ENCODE data around the gene ADCY5. TPM values are rescaled to one million over a fixed set of nuclear protein-coding genes. Genes with fewer than 3 reads are reported as not detected.

ADCY5 gene
- total and polyA plus RNA-seq, 4 donors = 29.5 to 56.7 (median 41.7) TPM

GRCh38 chr3:123447749-123448517 lies 957 bp downstream of the ADCY5 start:
- peaks cover 8% of the 10 kb centered on the region for H3K27me3 ChIP-seq (ENCODE audit: control insufficient read depth, insufficient read depth, low read length)
- no peak overlapping the region for H3K27ac ChIP-seq (ENCODE audit: low read depth, low read length)
- peak in 1 of 6 donors; percentile 44 for DNase-seq (ENCODE audit: low read depth in 4 of 6, low spot score in 6 of 6)

GRCh38 chr3:123447416-123447748 lies 1.5 kb downstream of the ADCY5 start:
- H3K9me3 ChIP-seq (ENCODE audit: control insufficient read depth, insufficient read depth, low read length) = no peaks in the 10 kb centered on the region
- DNase-seq (ENCODE audit: low read depth in 4 of 6, low spot score in 6 of 6) = no peak
- H3K4me3 ChIP-seq (ENCODE audit: low read depth, low read length) = peak overlapping the region; percentile 3
- peaks cover 46% of the 10 kb centered on the region for H3K4me1 ChIP-seq (ENCODE audit: control insufficient read depth, insufficient read depth, low read length)
- WGBS (ENCODE audit: insufficient coverage) = 93% methylated on average over 27 of the region's 27 CpGs
- H3K36me3 ChIP-seq (ENCODE audit: control insufficient read depth, insufficient read depth, low read length) = peaks cover 8% of the 10 kb centered on the region
- peaks cover 8% of the 10 kb centered on the region for H3K27me3 ChIP-seq (ENCODE audit: control insufficient read depth, insufficient read depth, low read length)
- no peak overlapping the region for H3K27ac ChIP-seq (ENCODE audit: low read depth, low read length)

More at GRCh38 chr3:123447749-123448517, 957 bp downstream of the ADCY5 start:
- Histone ChIP-seq H3K4me3 (ENCODE audit: low read depth, low read length) (peak overlapping the region; percentile 46), H3K4me1 (ENCODE audit: control insufficient read depth, insufficient read depth, low read length) (peaks cover 44% of the 10 kb centered on the region), H3K9me3 (ENCODE audit: control insufficient read depth, insufficient read depth, low read length) (no peaks in the 10 kb centered on the region), H3K36me3 (ENCODE audit: control insufficient read depth, insufficient read depth, low read length) (peaks cover 8% of the 10 kb centered on the region)
- 15% methylated on average over 110 of the region's 110 CpGs for WGBS (ENCODE audit: insufficient coverage)

GRCh38 chr3:123446610-123447109 lies 2.2 kb downstream of the ADCY5 start:
- Histone ChIP-seq H3K4me1 (ENCODE audit: control insufficient read depth, insufficient read depth, low read length) (peaks cover 46% of the 10 kb centered on the region), H3K27ac (ENCODE audit: low read depth, low read length) (no peak overlapping the region), H3K36me3 (ENCODE audit: control insufficient read depth, insufficient read depth, low read length) (peaks cover 11% of the 10 kb centered on the region), H3K27me3 (ENCODE audit: control insufficient read depth, insufficient read depth, low read length) (peaks cover 8% of the 10 kb centered on the region), H3K9me3 (ENCODE audit: control insufficient read depth, insufficient read depth, low read length) (no peaks in the 10 kb centered on the region), H3K4me3 (ENCODE audit: low read depth, low read length) (peak overlapping the region; percentile 3)
- 83% methylated on average over 1 of the region's 6 CpGs for WGBS (ENCODE audit: insufficient coverage)
- DNase-seq (ENCODE audit: low read depth in 4 of 6, low spot score in 6 of 6) = no peak

GRCh38 chr3:123446210-123446609 lies 2.7 kb downstream of the ADCY5 start:
- DNase-seq (ENCODE audit: low read depth in 4 of 6, low spot score in 6 of 6) = no peak
- WGBS (ENCODE audit: insufficient coverage) = 100% methylated on average over 2 of the region's 2 CpGs
- Histone ChIP-seq H3K4me3 (ENCODE audit: low read depth, low read length) (no peak overlapping the region), H3K27ac (ENCODE audit: low read depth, low read length) (no peak overlapping the region), H3K36me3 (ENCODE audit: control insufficient read depth, insufficient read depth, low read length) (peaks cover 11% of the 10 kb centered on the region), H3K27me3 (ENCODE audit: control insufficient read depth, insufficient read depth, low read length) (peaks cover 8% of the 10 kb centered on the region), H3K9me3 (ENCODE audit: control insufficient read depth, insufficient read depth, low read length) (no peaks in the 10 kb centered on the region), H3K4me1 (ENCODE audit: control insufficient read depth, insufficient read depth, low read length) (peaks cover 46% of the 10 kb centered on the region)

- no peak for DNase-seq (ENCODE audit: low read depth in 4 of 6, low spot score in 6 of 6)
- no peak overlapping the region for H3K27ac ChIP-seq (ENCODE audit: low read depth, low read length)
- no peak overlapping the region for H3K4me3 ChIP-seq (ENCODE audit: low read depth, low read length)
- peaks cover 46% of the 10 kb centered on the region for H3K4me1 ChIP-seq (ENCODE audit: control insufficient read depth, insufficient read depth, low read length)
- no peaks in the 10 kb centered on the region for H3K9me3 ChIP-seq (ENCODE audit: control insufficient read depth, insufficient read depth, low read length)
- peaks cover 8% of the 10 kb centered on the region for H3K27me3 ChIP-seq (ENCODE audit: control insufficient read depth, insufficient read depth, low read length)
- WGBS (ENCODE audit: insufficient coverage) = no CpG with 5 or more reads among the region's 2 CpGs
- H3K36me3 ChIP-seq (ENCODE audit: control insufficient read depth, insufficient read depth, low read length) = peaks cover 11% of the 10 kb centered on the region
Observed at GRCh38 chr3:123445702-123446101, 3.2 kb downstream of the ADCY5 start.

- no peak overlapping the region for H3K27ac ChIP-seq (ENCODE audit: low read depth, low read length)
- no peak for DNase-seq (ENCODE audit: low read depth in 4 of 6, low spot score in 6 of 6)
- no peak overlapping the region for H3K4me3 ChIP-seq (ENCODE audit: low read depth, low read length)
- H3K9me3 ChIP-seq (ENCODE audit: control insufficient read depth, insufficient read depth, low read length) = no peaks in the 10 kb centered on the region
- H3K4me1 ChIP-seq (ENCODE audit: control insufficient read depth, insufficient read depth, low read length) = peaks cover 45% of the 10 kb centered on the region
- H3K36me3 ChIP-seq (ENCODE audit: control insufficient read depth, insufficient read depth, low read length) = peaks cover 11% of the 10 kb centered on the region
- H3K27me3 ChIP-seq (ENCODE audit: control insufficient read depth, insufficient read depth, low read length) = peaks cover 8% of the 10 kb centered on the region
- 88% methylated on average over 1 of the region's 1 CpG for WGBS (ENCODE audit: insufficient coverage)
Observed at GRCh38 chr3:123444744-123445143, 4.1 kb downstream of the ADCY5 start.

- WGBS (ENCODE audit: insufficient coverage) = 13% methylated on average over 4 of the region's 6 CpGs
- H3K27ac ChIP-seq (ENCODE audit: low read depth, low read length) = no peak overlapping the region
- peaks cover 8% of the 10 kb centered on the region for H3K27me3 ChIP-seq (ENCODE audit: control insufficient read depth, insufficient read depth, low read length)
- peaks cover 11% of the 10 kb centered on the region for H3K36me3 ChIP-seq (ENCODE audit: control insufficient read depth, insufficient read depth, low read length)
- no peak overlapping the region for H3K4me3 ChIP-seq (ENCODE audit: low read depth, low read length)
- H3K4me1 ChIP-seq (ENCODE audit: control insufficient read depth, insufficient read depth, low read length) = peaks cover 45% of the 10 kb centered on the region
- peak in 4 of 6 donors; percentile 70 to 97 (median 84) for DNase-seq (ENCODE audit: low read depth in 4 of 6, low spot score in 6 of 6)
- no peaks in the 10 kb centered on the region for H3K9me3 ChIP-seq (ENCODE audit: control insufficient read depth, insufficient read depth, low read length)
Observed at GRCh38 chr3:123444023-123444422, 4.9 kb downstream of the ADCY5 start.

GRCh38 chr3:123442908-123443307 lies 6.0 kb downstream of the ADCY5 start:
- Histone ChIP-seq H3K4me3 (ENCODE audit: low read depth, low read length) (no peak overlapping the region), H3K27me3 (ENCODE audit: control insufficient read depth, insufficient read depth, low read length) (peaks cover 4% of the 10 kb centered on the region), H3K9me3 (ENCODE audit: control insufficient read depth, insufficient read depth, low read length) (no peaks in the 10 kb centered on the region), H3K27ac (ENCODE audit: low read depth, low read length) (no peak overlapping the region), H3K36me3 (ENCODE audit: control insufficient read depth, insufficient read depth, low read length) (peaks cover 11% of the 10 kb centered on the region), H3K4me1 (ENCODE audit: control insufficient read depth, insufficient read depth, low read length) (peaks cover 38% of the 10 kb centered on the region)
- WGBS (ENCODE audit: insufficient coverage) = 82% methylated on average over 5 of the region's 7 CpGs
- DNase-seq (ENCODE audit: low read depth in 4 of 6, low spot score in 6 of 6) = no peak

- Histone ChIP-seq H3K4me3 (ENCODE audit: low read depth, low read length) (no peak overlapping the region), H3K36me3 (ENCODE audit: control insufficient read depth, insufficient read depth, low read length) (peaks cover 5% of the 10 kb centered on the region), H3K27ac (ENCODE audit: low read depth, low read length) (no peak overlapping the region), H3K9me3 (ENCODE audit: control insufficient read depth, insufficient read depth, low read length) (no peaks in the 10 kb centered on the region), H3K27me3 (ENCODE audit: control insufficient read depth, insufficient read depth, low read length) (peaks cover 4% of the 10 kb centered on the region), H3K4me1 (ENCODE audit: control insufficient read depth, insufficient read depth, low read length) (peaks cover 32% of the 10 kb centered on the region)
- 95% methylated on average over 9 of the region's 9 CpGs for WGBS (ENCODE audit: insufficient coverage)
- DNase-seq (ENCODE audit: low read depth in 4 of 6, low spot score in 6 of 6) = no peak
Observed at GRCh38 chr3:123442125-123442524, 6.8 kb downstream of the ADCY5 start.

Data from spinal cord (tissue), 10 donors.